MM.1S (cell line): ENCODE data around the gene GSTT4.

ENCODE experiments used
- DNase-seq: peaks from one replicate; pipeline ENCODE4 v3.0.0-alpha.2; 2015
- H2AFZ ChIP-seq: fragments of 300-600 bp; sonication (generic); 2 replicates; pipeline ENCODE4 v1.6.0; 2016; ENCODE audit warnings: antibody characterized with exemption, low read length
- H3F3A ChIP-seq: fragments of 300-600 bp; sonication (generic); 2 replicates; pipeline ENCODE4 v1.6.1; 2016; ENCODE audit warnings: mild to moderate bottlenecking, antibody characterized with exemption, low read length, moderate library complexity, mixed read lengths; ENCODE audit not compliant: insufficient read depth
- H3K27ac ChIP-seq: fragments of 300-600 bp; sonication (generic); 2 replicates; pipeline ENCODE4 v1.5.1; 2016; ENCODE audit warnings: mild to moderate bottlenecking, low read length
- H3K27me3 ChIP-seq: fragments of 300-600 bp; sonication (generic); replicated peaks from 2 replicates; pipeline ENCODE4 v1.6.0; 2016; ENCODE audit warnings: low read length; ENCODE audit not compliant: insufficient read depth
- H3K36me3 ChIP-seq: fragments of 300-600 bp; sonication (generic); replicated peaks from 2 replicates; pipeline ENCODE4 v1.6.1; 2016; ENCODE audit warnings: mild to moderate bottlenecking, low read length, mixed read lengths; ENCODE audit not compliant: insufficient read depth
- H3K4me1 ChIP-seq: fragments of 300-600 bp; sonication (generic); 2 replicates; pipeline ENCODE4 v1.6.1; 2016; ENCODE audit warnings: low read length, mixed read lengths
- H3K4me2 ChIP-seq: fragments of 300-600 bp; sonication (generic); 2 replicates; pipeline ENCODE4 v1.6.0; 2016; ENCODE audit warnings: low read depth, low read length
- H3K4me3 ChIP-seq: fragments of 300-600 bp; sonication (generic); 2 replicates; pipeline ENCODE4 v1.5.1; 2016; ENCODE audit warnings: low read length, mixed read lengths
- H3K79me2 ChIP-seq: fragments of 300-600 bp; sonication (generic); 2 replicates; pipeline ENCODE4 v1.6.1; 2016; ENCODE audit warnings: mixed run types, low read length, mixed read lengths
- H3K9ac ChIP-seq: fragments of 300-600 bp; sonication (generic); 2 replicates; pipeline ENCODE4 v1.6.1; 2016; ENCODE audit warnings: low read length, mixed read lengths
- H3K9me2 ChIP-seq: fragments of 300-600 bp; sonication (generic); replicated peaks from 2 replicates; pipeline ENCODE4 v1.6.1; 2016; ENCODE audit warnings: mild to moderate bottlenecking, low read length, mixed read lengths; ENCODE audit not compliant: insufficient read depth
- H3K9me3 ChIP-seq: fragments of 300-600 bp; sonication (generic); replicated peaks from 2 replicates; pipeline ENCODE4 v1.6.1; 2016; ENCODE audit warnings: mild to moderate bottlenecking, low read length, mixed read lengths; ENCODE audit not compliant: insufficient read depth
- H4K20me1 ChIP-seq: fragments of 300-600 bp; sonication (generic); 2 replicates; pipeline ENCODE4 v1.6.1; 2016; ENCODE audit warnings: mild to moderate bottlenecking, low read length, moderate library complexity, mixed read lengths; ENCODE audit not compliant: insufficient read depth
- EZH2 ChIP-seq: fragments of 300-600 bp; sonication (generic); optimal IDR thresholded peaks from 2 replicates; pipeline ENCODE3; 2017; ENCODE audit warnings: low read depth, mild to moderate bottlenecking, antibody characterized with exemption, low read length, mixed read lengths
- EZH2phosphoT487 ChIP-seq: fragments of 300-600 bp; sonication (generic); IDR thresholded peaks from 2 replicates; pipeline ENCODE4 v1.6.1; 2018; ENCODE audit warnings: antibody characterized with exemption, low read length
- TF ChIP-seq, protein P1 (sequence below): fragments of 300-600 bp; sonication (generic); IDR thresholded peaks from 2 replicates; pipeline ENCODE4 v1.5.1; 2016; ENCODE audit warnings: antibody characterized with exemption, low read length, mixed read lengths

Gene GSTT4

DNA sequence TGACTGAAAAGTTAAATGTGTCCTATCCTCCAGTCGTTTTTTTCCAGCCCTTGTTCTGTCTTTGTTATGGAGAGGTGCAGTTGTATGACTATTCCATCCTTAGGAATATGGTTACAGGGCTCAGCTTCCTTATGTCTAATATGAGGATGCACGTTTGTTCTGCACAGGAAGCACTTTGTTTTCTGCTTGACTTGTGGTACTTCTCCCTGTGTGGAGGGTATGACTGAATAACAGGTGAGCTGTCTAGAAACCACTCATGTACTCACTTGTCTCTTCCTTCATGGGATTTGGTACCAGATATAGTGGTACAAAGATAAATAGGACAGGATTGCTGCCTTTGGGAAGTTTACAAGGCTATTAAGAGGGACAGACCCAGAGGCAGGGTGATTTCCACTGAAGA lies 23.3 kb upstream of the GSTT4 start:
- H3K9me3 ChIP-seq: no peaks in the 10 kb centered on the region
- H3K36me3 ChIP-seq: no peaks in the 10 kb centered on the region
- no peak for DNase-seq
- H3K9me2 ChIP-seq: no peaks in the 10 kb centered on the region
- H4K20me1 ChIP-seq: no peaks in the 10 kb centered on the region
- no peaks in the 10 kb centered on the region for H3F3A ChIP-seq
- H3K9ac ChIP-seq: no peak overlapping the region
- no peak overlapping the region for H2AFZ ChIP-seq
- H3K27ac ChIP-seq: no peak overlapping the region
- no peak overlapping the region for H3K4me2 ChIP-seq
- peaks cover 85% of the 10 kb centered on the region for H3K79me2 ChIP-seq
- no peaks in the 10 kb centered on the region for H3K27me3 ChIP-seq
- TF ChIP-seq EZH2: no peak
- TF ChIP-seq, protein P1, sequence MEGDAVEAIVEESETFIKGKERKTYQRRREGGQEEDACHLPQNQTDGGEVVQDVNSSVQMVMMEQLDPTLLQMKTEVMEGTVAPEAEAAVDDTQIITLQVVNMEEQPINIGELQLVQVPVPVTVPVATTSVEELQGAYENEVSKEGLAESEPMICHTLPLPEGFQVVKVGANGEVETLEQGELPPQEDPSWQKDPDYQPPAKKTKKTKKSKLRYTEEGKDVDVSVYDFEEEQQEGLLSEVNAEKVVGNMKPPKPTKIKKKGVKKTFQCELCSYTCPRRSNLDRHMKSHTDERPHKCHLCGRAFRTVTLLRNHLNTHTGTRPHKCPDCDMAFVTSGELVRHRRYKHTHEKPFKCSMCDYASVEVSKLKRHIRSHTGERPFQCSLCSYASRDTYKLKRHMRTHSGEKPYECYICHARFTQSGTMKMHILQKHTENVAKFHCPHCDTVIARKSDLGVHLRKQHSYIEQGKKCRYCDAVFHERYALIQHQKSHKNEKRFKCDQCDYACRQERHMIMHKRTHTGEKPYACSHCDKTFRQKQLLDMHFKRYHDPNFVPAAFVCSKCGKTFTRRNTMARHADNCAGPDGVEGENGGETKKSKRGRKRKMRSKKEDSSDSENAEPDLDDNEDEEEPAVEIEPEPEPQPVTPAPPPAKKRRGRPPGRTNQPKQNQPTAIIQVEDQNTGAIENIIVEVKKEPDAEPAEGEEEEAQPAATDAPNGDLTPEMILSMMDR: no peak
- no peak for TF ChIP-seq EZH2phosphoT487
- no peak overlapping the region for H3K4me3 ChIP-seq
- no peaks in the 10 kb centered on the region for H3K4me1 ChIP-seq

DNA sequence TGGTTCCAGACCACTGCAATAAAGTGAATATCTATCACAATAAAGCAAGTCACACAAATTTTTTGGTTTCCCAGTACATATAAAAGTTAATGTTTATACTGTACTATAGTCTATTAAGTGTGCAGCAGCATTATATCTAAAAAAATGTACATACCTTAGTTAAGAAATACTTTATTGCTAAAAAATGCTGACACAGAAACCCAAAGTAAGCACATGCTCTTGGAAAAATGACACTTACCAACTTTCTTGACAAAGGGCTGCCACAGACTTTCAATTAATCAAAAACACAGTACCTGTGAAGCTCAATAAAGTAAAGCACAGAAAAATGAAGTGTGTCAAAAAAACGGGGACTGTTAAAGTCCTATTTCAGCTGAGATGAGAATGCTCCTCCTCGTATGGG lies 22.7 kb upstream of the GSTT4 start:
- no peak overlapping the region for H3K4me2 ChIP-seq
- TF ChIP-seq, protein P1: no peak
- TF ChIP-seq EZH2phosphoT487 (no peak), EZH2 (no peak)

DNA sequence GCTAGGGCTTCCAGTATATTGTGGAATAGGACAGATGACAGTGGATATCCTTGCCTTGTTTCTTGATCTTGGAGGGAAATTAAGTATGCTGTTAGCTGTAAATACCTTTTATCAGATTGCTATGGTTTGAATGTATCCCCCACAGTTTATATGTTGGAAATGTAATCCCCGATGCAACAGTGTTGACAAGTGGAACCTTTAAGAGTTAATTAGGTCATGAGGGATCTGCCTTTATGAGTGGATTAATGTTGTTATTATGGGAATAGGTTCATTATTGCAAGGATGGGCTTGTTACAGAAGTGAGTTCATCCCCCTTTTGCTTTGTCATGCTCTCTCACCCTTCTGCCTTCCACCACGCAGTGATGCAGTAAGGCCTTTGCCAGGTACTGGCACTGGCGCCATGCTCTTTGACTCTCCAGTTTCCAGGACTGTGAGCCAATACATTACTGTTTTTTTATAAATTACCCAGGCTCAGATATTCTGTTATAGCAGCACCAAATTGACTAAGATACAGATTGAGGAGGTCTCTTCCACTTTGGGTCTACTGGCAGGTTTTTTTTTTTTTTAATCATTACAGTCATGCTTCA lies 22.2 kb upstream of the GSTT4 start:
- no peaks in the 10 kb centered on the region for H3K9me3 ChIP-seq
- TF ChIP-seq, protein P1: no peak
- no peak for TF ChIP-seq EZH2
- TF ChIP-seq EZH2phosphoT487: no peak
- H3K36me3 ChIP-seq: no peaks in the 10 kb centered on the region
- no peaks in the 10 kb centered on the region for H3K9me2 ChIP-seq
- DNase-seq: no peak
- H3K4me1 ChIP-seq: no peaks in the 10 kb centered on the region
- peaks cover 91% of the 10 kb centered on the region for H3K79me2 ChIP-seq
- no peaks in the 10 kb centered on the region for H4K20me1 ChIP-seq
- no peak overlapping the region for H3K4me3 ChIP-seq
- H3K27me3 ChIP-seq: no peaks in the 10 kb centered on the region
- no peak overlapping the region for H3K9ac ChIP-seq
- H3K4me2 ChIP-seq: no peak overlapping the region
- H3K27ac ChIP-seq: no peak overlapping the region
- no peak overlapping the region for H2AFZ ChIP-seq
- no peaks in the 10 kb centered on the region for H3F3A ChIP-seq

More for the DNA sequence above, 22.7 kb upstream of the GSTT4 start:
- H3K36me3 ChIP-seq: no peaks in the 10 kb centered on the region
- H3K4me3 ChIP-seq: no peak overlapping the region
- no peak overlapping the region for H3K27ac ChIP-seq
- H3K79me2 ChIP-seq: peaks cover 89% of the 10 kb centered on the region
- no peaks in the 10 kb centered on the region for H3K4me1 ChIP-seq
- H2AFZ ChIP-seq: no peak overlapping the region
- no peak for DNase-seq
- no peaks in the 10 kb centered on the region for H3F3A ChIP-seq
- no peaks in the 10 kb centered on the region for H3K27me3 ChIP-seq
- no peaks in the 10 kb centered on the region for H4K20me1 ChIP-seq
- H3K9me2 ChIP-seq: no peaks in the 10 kb centered on the region
- H3K9me3 ChIP-seq: no peaks in the 10 kb centered on the region
- no peak overlapping the region for H3K9ac ChIP-seq
